NCI-H1105 treated with DMSO at 0.1 percent for 48 hours (cell line): Measurements from ENCODE around the gene PNRC1.
"Not testable (repeated sequence)": the region's sequence is repeated elsewhere in the genome, so short reads cannot be mapped to it uniquely, and the experiment has no call there.

Source experiments
- DNase-seq: peaks from one replicate; lab custom pipeline; 2025; lab: John Stamatoyannopoulos, UW

The PNRC1 gene

DNA sequence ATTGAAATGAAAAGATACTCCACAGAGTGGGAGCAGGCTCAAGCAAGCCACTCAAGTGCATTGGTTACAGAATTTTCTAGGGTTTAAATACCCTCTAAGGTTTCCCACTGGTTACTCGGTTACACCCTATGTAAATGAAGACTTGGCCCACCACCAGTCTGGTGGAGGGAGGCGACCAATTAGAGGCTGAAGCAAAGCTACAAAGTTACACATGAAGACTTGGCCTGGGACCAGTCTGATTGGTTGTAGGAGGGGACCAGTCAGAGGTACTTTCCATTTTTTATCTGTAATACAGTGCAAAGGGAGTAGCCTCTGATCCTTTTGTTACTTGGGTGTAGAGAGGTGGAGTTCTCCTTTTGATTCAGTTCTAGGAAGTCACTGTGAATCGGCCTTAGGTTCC is 29.7 kb downstream of the PNRC1 start:
- no peak for DNase-seq

DNA sequence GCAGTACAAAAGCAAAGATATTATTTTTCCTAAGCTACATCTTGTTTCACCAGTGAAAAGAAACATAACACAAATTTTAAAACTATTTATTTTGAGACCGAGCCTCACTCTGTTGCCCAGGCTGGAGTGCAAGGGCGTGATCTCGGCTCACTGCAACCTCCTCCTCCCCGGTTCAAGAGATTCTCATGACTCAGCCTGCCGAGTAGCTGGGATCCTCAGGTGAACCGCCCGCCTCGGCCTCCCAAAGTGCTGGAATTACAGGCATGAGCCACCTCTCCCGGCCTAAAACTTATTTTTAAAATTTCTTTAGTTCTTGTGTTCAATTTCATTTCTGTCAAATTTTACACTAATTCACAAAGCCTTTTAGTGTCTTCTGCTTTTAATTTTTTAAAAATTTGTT is 31.4 kb downstream of the PNRC1 start:
- no peak for DNase-seq

DNA sequence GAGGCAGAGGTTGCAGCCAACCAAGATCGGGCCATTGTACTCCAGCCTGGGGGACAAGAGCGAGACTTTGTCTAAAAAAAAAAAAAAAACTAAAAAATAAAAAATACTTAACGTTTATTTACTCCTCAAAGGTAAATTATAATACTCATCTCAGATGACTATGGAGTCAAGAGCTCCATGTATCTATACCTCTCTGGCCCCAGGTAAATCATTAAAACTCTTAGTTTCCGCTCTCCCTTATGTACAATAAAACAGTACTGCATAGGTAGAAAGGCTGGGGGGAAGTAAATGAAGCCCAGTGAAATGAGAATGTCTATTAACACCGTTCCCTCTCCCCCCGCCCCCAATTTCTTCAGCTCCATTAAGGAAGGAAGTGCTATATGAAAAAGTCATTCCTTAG is 36.2 kb downstream of the PNRC1 start:
- no peak for DNase-seq

- peak; percentile 56 for DNase-seq
Measured at GRCh38 chr6:89117211-89118108, 36.9 kb downstream of the PNRC1 start, which contains the start of gene SRSF12. Gene SRSF12, minus strand, starts transcription at chr6:89118071. Its CDS starts 184 bp downstream, at chr6:89117887.

GRCh38 chr6:89118931-89119330 is 38.4 kb downstream of the PNRC1 start:
- DNase-seq = no peak

DNA sequence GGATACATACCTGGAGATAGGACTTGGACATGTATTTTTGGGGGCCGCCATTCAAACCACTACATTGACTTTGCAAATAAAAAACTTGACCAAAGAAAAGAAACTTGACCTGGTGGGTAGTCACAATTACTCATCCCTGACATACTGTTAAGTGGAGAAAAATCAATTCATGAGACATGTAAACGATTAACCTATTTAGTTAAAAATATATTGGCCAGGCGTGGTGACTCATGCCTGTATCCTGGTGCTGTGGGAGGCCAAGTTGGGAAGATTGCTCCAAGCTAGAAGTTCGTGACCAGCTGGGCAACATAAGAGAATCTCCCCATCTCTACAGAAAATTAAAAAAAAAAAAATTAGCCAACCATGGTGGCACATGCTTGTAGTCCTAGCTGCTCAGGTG is 39.8 kb downstream of the PNRC1 start:
- DNase-seq = no peak

- DNase-seq = no peak
Measured at GRCh38 chr6:89121934-89122333, 41.4 kb downstream of the PNRC1 start.

GRCh38 chr6:89122625-89123024 is 42.1 kb downstream of the PNRC1 start:
- DNase-seq = peak; percentile 75

- DNase-seq = not testable (repeated sequence)
Measured at GRCh38 chr6:89128256-89128671, 47.7 kb downstream of the PNRC1 start.

DNA sequence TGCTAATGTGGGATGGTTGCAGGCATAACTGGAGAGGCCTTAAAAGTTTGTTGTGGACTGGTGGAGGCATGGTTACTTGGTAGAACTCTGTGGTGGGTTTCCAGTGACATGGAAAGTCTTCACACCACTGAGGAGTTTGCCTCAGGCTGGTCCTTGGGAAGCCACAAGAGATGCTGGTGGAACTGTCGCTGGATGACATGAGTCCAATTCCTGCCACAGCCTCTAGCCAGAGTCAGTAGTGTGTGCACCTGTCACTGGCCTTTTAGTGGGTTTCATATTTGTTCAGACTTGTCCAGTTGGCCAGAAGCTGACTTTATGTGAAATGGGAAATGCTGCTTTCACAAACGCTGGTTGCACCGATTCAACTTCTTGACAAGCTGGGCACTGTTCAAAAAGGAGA is 51.0 kb downstream of the PNRC1 start:
- DNase-seq = no peak

DNA sequence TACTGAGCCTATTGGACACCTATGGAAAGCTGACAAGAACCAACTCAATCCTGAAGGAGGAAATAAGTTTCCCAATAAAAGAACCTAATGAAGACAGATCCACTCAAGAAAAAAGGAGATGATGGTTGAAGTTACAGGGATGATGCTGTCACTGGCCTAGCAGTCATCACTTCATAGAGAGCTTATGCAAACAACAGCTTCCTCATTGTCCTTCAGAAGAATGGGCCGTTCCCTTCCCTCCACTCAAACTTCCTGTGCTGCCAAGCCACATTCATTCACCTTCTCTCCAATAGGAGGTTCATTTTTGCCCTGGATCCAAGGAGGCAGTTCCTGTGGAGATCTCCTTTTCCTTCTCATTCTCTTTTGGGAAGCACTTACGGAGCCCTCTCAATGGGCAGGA is 51.5 kb downstream of the PNRC1 start:
- no peak for DNase-seq

- DNase-seq = no peak
Measured at GRCh38 chr6:89133981-89134380, 53.4 kb downstream of the PNRC1 start.

GRCh38 chr6:89134723-89135122 is 54.2 kb downstream of the PNRC1 start:
- DNase-seq = no peak
